MV-4-11 (cell line): ENCODE measurements around the gene PTPRJ.
A peak's percentile ranks its signal among the peaks of the same experiment; 100 is the strongest.

Source experiments
- DNase-seq: peaks from one replicate; lab custom pipeline; 2025; lab: John Stamatoyannopoulos, UW

Gene PTPRJ

GRCh38 chr11:47997063-47998053, 17.0 kb downstream of the PTPRJ start:
- DNase-seq = no peak

- no peak for DNase-seq
Observed at GRCh38 chr11:47998345-47998732, 18.0 kb downstream of the PTPRJ start.

- DNase-seq = no peak
Observed at GRCh38 chr11:47998733-47999359, 18.5 kb downstream of the PTPRJ start.

- no peak for DNase-seq
Observed at GRCh38 chr11:48000432-48000831, 20.1 kb downstream of the PTPRJ start.

- no peak for DNase-seq
Observed at GRCh38 chr11:48001438-48002021, 21.2 kb downstream of the PTPRJ start.

GRCh38 chr11:48002561-48002960, 22.2 kb downstream of the PTPRJ start:
- DNase-seq = no peak

GRCh38 chr11:48003926-48004325, 23.6 kb downstream of the PTPRJ start:
- DNase-seq = no peak

- DNase-seq = no peak
Observed at GRCh38 chr11:48004456-48004855, 24.1 kb downstream of the PTPRJ start.

GRCh38 chr11:48005136-48005535, 24.8 kb downstream of the PTPRJ start:
- peak; percentile 50 for DNase-seq

- DNase-seq = no peak
Observed at GRCh38 chr11:48005831-48006270, 25.5 kb downstream of the PTPRJ start.

- DNase-seq = no peak
Observed at GRCh38 chr11:48006301-48006992, 26.1 kb downstream of the PTPRJ start.

- peak; percentile 80 for DNase-seq
Observed at GRCh38 chr11:48007677-48008076, 27.3 kb downstream of the PTPRJ start.

GRCh38 chr11:48008951-48009270, 28.6 kb downstream of the PTPRJ start:
- no peak for DNase-seq

GRCh38 chr11:48011102-48011797, 30.9 kb downstream of the PTPRJ start:
- DNase-seq = no peak

GRCh38 chr11:48011798-48012391, 31.5 kb downstream of the PTPRJ start:
- no peak for DNase-seq

- peak; percentile 64 for DNase-seq
Observed at GRCh38 chr11:48013269-48013901, 33.0 kb downstream of the PTPRJ start.

GRCh38 chr11:48014917-48015316, 34.6 kb downstream of the PTPRJ start:
- DNase-seq = no peak

GRCh38 chr11:48017105-48017830, 36.9 kb downstream of the PTPRJ start:
- no peak for DNase-seq

GRCh38 chr11:48017831-48018527, 37.6 kb downstream of the PTPRJ start:
- DNase-seq = peak; percentile 39
